ENCODE results near the gene XRCC6. TPM values are rescaled to one million over a fixed set of nuclear protein-coding genes. Genes with fewer than 3 reads are reported as not detected.
"Not testable (repeated sequence)": the region's sequence is repeated elsewhere in the genome, so short reads cannot be mapped to it uniquely, and the experiment has no call there.

The XRCC6 gene
- polyA plus RNA-seq, 1 experiment, result 149 TPM

DNA sequence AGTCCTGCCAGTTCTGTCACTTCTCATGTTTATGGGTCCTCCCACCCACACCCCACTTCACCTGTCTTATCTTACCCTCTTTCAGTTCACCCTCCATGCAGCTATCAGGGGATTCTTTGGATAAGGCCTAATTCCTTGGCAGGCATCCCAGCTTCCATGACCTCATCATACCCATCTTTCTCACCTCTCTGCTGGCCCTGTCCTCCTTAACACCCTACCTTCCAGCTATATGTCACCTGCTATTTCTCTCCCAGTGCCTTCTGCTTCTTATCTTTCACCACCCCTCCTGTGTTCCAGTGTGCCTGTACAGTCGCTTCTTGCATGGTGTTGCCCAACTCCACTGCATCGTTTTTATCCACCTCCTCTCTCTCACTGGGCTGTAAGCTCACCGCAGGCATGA is 39.3 kb downstream of the XRCC6 start:
- no peak overlapping the region for H3K4me3 ChIP-seq (ENCODE audit: low read depth, low read length)
- POLR2A ChIA-PET, result no interaction called here
- CTCF ChIA-PET, result interaction anchor here (0.7 to 1.4 kb wide), 3 partner anchors 10 to 116 kb away, joined by 3 read pairs; partner anchors contain the start of gene POLR3H
- H3K9me3 ChIP-seq (ENCODE audit: control insufficient read depth, insufficient read depth, low read length), result no peaks in the 10 kb centered on the region
- no peaks in the 10 kb centered on the region for H3K27me3 ChIP-seq (ENCODE audit: control insufficient read depth, insufficient read depth, low read length)
- TF ChIP-seq, protein P1, sequence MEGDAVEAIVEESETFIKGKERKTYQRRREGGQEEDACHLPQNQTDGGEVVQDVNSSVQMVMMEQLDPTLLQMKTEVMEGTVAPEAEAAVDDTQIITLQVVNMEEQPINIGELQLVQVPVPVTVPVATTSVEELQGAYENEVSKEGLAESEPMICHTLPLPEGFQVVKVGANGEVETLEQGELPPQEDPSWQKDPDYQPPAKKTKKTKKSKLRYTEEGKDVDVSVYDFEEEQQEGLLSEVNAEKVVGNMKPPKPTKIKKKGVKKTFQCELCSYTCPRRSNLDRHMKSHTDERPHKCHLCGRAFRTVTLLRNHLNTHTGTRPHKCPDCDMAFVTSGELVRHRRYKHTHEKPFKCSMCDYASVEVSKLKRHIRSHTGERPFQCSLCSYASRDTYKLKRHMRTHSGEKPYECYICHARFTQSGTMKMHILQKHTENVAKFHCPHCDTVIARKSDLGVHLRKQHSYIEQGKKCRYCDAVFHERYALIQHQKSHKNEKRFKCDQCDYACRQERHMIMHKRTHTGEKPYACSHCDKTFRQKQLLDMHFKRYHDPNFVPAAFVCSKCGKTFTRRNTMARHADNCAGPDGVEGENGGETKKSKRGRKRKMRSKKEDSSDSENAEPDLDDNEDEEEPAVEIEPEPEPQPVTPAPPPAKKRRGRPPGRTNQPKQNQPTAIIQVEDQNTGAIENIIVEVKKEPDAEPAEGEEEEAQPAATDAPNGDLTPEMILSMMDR (IDR thresholded peaks at IDR 0.05; ENCODE audit: low read depth, low read length), result no peak
- DNase-seq (ENCODE audit: low read depth, low spot score), result no peak
- no peak overlapping the region for H3K27ac ChIP-seq (ENCODE audit: low read depth, low read length)

DNA sequence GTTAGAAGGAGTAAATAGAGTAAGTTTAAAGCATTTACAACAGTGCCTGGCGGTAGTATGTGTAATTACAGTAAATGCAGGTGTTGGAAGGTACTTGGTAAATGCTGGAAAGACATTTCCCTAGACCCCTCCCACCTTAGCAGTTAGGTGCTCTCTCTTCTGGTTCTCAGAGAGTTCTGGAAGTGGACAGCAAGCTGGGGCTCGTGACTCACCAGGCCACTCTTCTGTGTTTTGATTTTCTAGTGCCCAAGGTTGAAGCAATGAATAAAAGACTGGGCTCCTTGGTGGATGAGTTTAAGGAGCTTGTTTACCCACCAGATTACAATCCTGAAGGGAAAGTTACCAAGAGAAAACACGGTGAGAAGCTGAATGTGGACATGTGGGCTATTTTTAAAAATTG is 40.0 kb downstream of the XRCC6 start:
- ChIA-PET CTCF (interaction anchor here (0.7 kb wide), 1 partner anchor 85 kb away, joined by 3 read pairs; no protein-coding TSS in a partner anchor), POLR2A (no interaction called here)
- TF ChIP-seq, protein P1 (IDR thresholded peaks at IDR 0.05; ENCODE audit: low read depth, low read length), result no peak

GRCh38 chr22:41661713-41662112 is 40.6 kb downstream of the XRCC6 start:
- ChIA-PET CTCF (no interaction called here), POLR2A (no interaction called here)
- Histone ChIP-seq H3K27ac (ENCODE audit: low read depth, low read length) (no peak overlapping the region), H3K9me3 (ENCODE audit: control insufficient read depth, insufficient read depth, low read length) (no peaks in the 10 kb centered on the region), H3K4me3 (ENCODE audit: low read depth, low read length) (no peak overlapping the region), H3K27me3 (ENCODE audit: control insufficient read depth, insufficient read depth, low read length) (no peaks in the 10 kb centered on the region)
- DNase-seq (ENCODE audit: low read depth, low spot score), result no peak
- TF ChIP-seq, protein P1 (IDR thresholded peaks at IDR 0.05; ENCODE audit: low read depth, low read length), result no peak

More for the DNA sequence above, 40.0 kb downstream of the XRCC6 start:
- no peak overlapping the region for H3K27ac ChIP-seq (ENCODE audit: low read depth, low read length)
- no peak overlapping the region for H3K4me3 ChIP-seq (ENCODE audit: low read depth, low read length)
- no peaks in the 10 kb centered on the region for H3K9me3 ChIP-seq (ENCODE audit: control insufficient read depth, insufficient read depth, low read length)
- no peaks in the 10 kb centered on the region for H3K27me3 ChIP-seq (ENCODE audit: control insufficient read depth, insufficient read depth, low read length)
- DNase-seq (ENCODE audit: low read depth, low spot score), result no peak

DNA sequence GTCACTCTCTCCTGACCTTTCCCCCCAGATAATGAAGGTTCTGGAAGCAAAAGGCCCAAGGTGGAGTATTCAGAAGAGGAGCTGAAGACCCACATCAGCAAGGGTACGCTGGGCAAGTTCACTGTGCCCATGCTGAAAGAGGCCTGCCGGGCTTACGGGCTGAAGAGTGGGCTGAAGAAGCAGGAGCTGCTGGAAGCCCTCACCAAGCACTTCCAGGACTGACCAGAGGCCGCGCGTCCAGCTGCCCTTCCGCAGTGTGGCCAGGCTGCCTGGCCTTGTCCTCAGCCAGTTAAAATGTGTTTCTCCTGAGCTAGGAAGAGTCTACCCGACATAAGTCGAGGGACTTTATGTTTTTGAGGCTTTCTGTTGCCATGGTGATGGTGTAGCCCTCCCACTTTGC is 42.5 kb downstream of the XRCC6 start:
- DNase-seq (ENCODE audit: low read depth, low spot score); H3K4me3 ChIP-seq (ENCODE audit: low read depth, low read length); POLR2A ChIA-PET; H3K27me3 ChIP-seq (ENCODE audit: control insufficient read depth, insufficient read depth, low read length); H3K27ac ChIP-seq (ENCODE audit: low read depth, low read length); H3K9me3 ChIP-seq (ENCODE audit: control insufficient read depth, insufficient read depth, low read length): not testable (repeated sequence)
- CTCF ChIA-PET, result interaction anchor here (1.0 kb wide), 1 partner anchor 277 kb away, joined by 3 read pairs; no protein-coding TSS in a partner anchor

DNA sequence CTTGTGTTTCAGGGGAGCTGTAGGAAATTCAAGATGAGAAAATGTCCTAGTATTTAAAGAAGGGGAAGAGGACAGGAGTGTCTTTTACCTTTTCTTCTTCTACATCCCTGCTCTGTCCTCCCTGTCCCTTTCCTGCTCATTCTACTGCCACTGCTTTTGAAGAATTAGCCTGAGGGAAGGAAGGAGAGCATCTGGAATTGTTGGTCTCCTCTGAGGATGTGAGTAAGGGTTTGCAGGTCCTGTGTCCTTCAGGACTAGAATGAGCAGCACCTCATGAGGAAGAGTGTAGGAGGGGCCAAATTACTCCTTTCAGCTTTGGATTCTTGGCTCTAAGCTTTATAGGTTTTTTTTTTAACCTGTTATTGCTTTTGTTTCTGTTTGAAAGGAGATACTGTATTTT is 43.4 kb downstream of the XRCC6 start:
- Histone ChIP-seq H3K27ac (ENCODE audit: low read depth, low read length) (no peak overlapping the region), H3K27me3 (ENCODE audit: control insufficient read depth, insufficient read depth, low read length) (no peaks in the 10 kb centered on the region), H3K4me3 (ENCODE audit: low read depth, low read length) (no peak overlapping the region), H3K9me3 (ENCODE audit: control insufficient read depth, insufficient read depth, low read length) (no peaks in the 10 kb centered on the region)
- ChIA-PET POLR2A (no interaction called here), CTCF (interaction anchor here (1.2 kb wide), 1 partner anchor 33 kb away, joined by 3 read pairs; no protein-coding TSS in a partner anchor)
- TF ChIP-seq, protein P1 (IDR thresholded peaks at IDR 0.05; ENCODE audit: low read depth, low read length), result no peak
- DNase-seq (ENCODE audit: low read depth, low spot score), result no peak
